CD4-positive, CD25-positive, alpha-beta regulatory T cell (primary cell): Measurements from ENCODE around the gene OAF. TPM values are rescaled to one million over a fixed set of nuclear protein-coding genes. Genes with fewer than 3 reads are reported as not detected.

Experiments
- ATAC-seq, 2 donors: fragments of 150-1000 bp; cut with Tn5 transposase; one replicate each; pipeline ENCODE4 v1.10.0; 2021; ENCODE audit warnings: low read depth in 2 of 2, moderate number of reproducible peaks in 2 of 2, moderate library complexity in 1 of 2
- DNase-seq, 3 donors: peaks; one replicate each; pipeline versions ENCODE4 v3.0.0 to v3.0.0-alpha.2; 2012 to 2022; ENCODE audit warnings: mixed read lengths in 1 of 3
- H3K27ac ChIP-seq: one replicate; pipeline ENCODE4 v1.7.0; 2013; ENCODE audit warnings: mild to moderate bottlenecking, low read length; ENCODE audit not compliant: insufficient read depth, poor library complexity, severe bottlenecking
- H3K27me3 ChIP-seq: one replicate; pipeline ENCODE4 v1.7.0; 2013; ENCODE audit warnings: low read length; ENCODE audit not compliant: control insufficient read depth, insufficient read depth
- H3K36me3 ChIP-seq: one replicate; pipeline ENCODE4 v1.7.0; 2013; ENCODE audit warnings: mild to moderate bottlenecking, low read length, moderate library complexity; ENCODE audit not compliant: control insufficient read depth, insufficient read depth
- H3K4me1 ChIP-seq: 2 replicates; pipeline ENCODE4 v1.7.0; 2013; ENCODE audit warnings: mild to moderate bottlenecking, low read length; ENCODE audit not compliant: insufficient read depth, control insufficient read depth, poor library complexity, severe bottlenecking
- H3K4me3 ChIP-seq: one replicate; pipeline ENCODE4 v1.7.0; 2013; ENCODE audit warnings: low read depth, mild to moderate bottlenecking, low read length, moderate library complexity
- H3K9me3 ChIP-seq, 2 experiments: 1 replicate in 1 of 2; 2 replicates in 1 of 2; pipeline ENCODE4 v1.7.0; 2013; ENCODE audit warnings: low read length in 2 of 2, mild to moderate bottlenecking in 1 of 2, moderate library complexity in 1 of 2; ENCODE audit not compliant: control insufficient read depth in 2 of 2
- H3K27ac Mint-ChIP-seq, 3 donors: one replicate each; pipeline ENCODE4 v1.8.0; 2020 to 2022; ENCODE audit warnings: mild to moderate bottlenecking in 3 of 3, mixed read lengths in 3 of 3, moderate library complexity in 2 of 3
- H3K27me3 Mint-ChIP-seq: one replicate; pipeline ENCODE4 v1.8.0; 2022; ENCODE audit warnings: mild to moderate bottlenecking, mixed read lengths
- H3K36me3 Mint-ChIP-seq: one replicate; pipeline ENCODE4 v1.8.0; 2020; ENCODE audit warnings: mixed read lengths
- H3K4me1 Mint-ChIP-seq, 4 donors: one replicate each; pipeline ENCODE4 v1.8.0; 2020 to 2022; ENCODE audit warnings: mixed read lengths in 4 of 4, mild to moderate bottlenecking in 1 of 4
- H3K4me3 Mint-ChIP-seq, 4 donors: one replicate each; pipeline ENCODE4 v1.8.0; 2020 to 2022; ENCODE audit warnings: mild to moderate bottlenecking in 4 of 4, mixed read lengths in 4 of 4, moderate library complexity in 3 of 4
- H3K9me3 Mint-ChIP-seq, 7 donors: one replicate each; pipeline ENCODE4 v1.8.0; 2020 to 2022; ENCODE audit warnings: mixed read lengths in 7 of 7, mild to moderate bottlenecking in 3 of 7, moderate library complexity in 2 of 7
- polyA plus RNA-seq, 4 donors: library from polyadenylated mRNA; unstranded; fragments of 300-500 nt; fragmentation: Illumina TruSeq; gene quantifications; one replicate each; pipeline ENCODE4 v1.2.3, GENCODE V29; 2021
- total RNA-seq: library from RNA; stranded (reverse); gene quantifications from one replicate; pipeline ENCODE4 v1.2.3, GENCODE V29; 2022

The OAF gene
- total and polyA plus RNA-seq, 5 donors from 2014 or later: 0.38 to 1.2 (median 0.54) TPM

DNA sequence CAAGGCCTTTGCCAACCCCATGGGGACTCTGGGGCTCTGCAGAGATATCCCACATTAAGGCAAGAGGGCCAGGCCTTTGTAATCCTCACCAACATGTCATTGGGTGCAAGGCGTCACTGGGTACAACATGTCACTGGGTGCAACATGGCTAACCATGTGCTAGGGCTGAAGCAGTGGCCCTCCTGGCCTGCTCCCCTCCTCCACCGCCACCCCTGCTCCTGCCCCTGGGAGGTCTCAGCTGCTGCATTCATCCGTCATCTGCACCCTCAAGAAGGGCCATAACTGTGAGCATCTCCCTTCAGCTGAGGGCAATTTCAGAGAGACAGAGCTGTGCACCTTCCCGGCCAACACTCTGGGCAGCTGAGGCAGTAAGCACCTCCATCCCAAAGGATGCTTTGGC lies 16.7 kb upstream of the OAF start:
- no peaks in the 10 kb centered on the region for H3K4me1 ChIP-seq

DNA sequence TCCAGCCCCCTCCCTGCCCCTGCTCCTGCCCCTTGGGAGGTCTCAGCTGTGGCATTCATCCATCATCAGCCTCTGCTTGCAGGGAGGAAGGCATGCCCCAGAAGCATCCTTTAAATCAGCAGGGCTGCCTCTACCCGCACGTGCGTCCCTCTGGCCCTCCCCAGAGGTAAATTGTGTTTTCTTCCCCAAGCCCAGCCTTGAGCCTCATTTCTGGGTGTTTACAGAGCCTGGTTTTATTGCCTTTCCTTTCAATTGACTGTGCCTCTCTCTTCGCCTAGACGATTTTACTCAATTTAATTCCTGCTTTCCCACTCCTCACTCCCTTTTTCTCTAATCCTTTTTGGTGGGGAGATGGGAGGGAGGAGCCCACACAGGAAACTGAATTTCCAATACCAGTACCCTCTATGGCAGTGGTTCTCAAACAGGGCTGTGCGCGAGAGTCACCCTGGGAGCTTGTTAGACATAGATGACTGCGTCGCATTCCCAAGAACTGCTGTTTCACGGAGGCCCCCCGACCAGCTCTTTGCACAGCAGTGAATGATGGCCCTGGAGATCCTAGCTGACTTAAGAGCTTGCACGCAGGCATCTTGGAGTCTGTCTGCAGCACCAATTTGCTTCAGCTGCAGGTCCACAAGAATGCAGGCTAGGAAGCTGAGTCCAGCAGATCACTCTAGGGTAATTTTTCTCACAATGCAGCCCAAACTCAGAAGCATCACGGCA lies 15.1 kb upstream of the OAF start:
- Histone ChIP-seq H3K4me1 (no peaks in the 10 kb centered on the region), H3K4me3 (no peak overlapping the region), H3K36me3 (no peaks in the 10 kb centered on the region), H3K27me3 (no peaks in the 10 kb centered on the region), H3K27ac (no peak overlapping the region), H3K9me3 (no peaks in the 10 kb centered on the region)
- H3K27ac Mint-ChIP-seq: peak overlapping the region in 1 of 3 donors; percentile 33
- ATAC-seq: no peak
- H3K4me3 Mint-ChIP-seq: no peak overlapping the region
- DNase-seq: no peak
- H3K36me3 Mint-ChIP-seq: no peaks in the 10 kb centered on the region
- peaks cover 12% of the 10 kb centered on the region for H3K27me3 Mint-ChIP-seq
- H3K9me3 Mint-ChIP-seq: no peaks in the 10 kb centered on the region
- no peaks in the 10 kb centered on the region for H3K4me1 Mint-ChIP-seq

More for the DNA sequence above, 16.7 kb upstream of the OAF start:
- H3K27ac Mint-ChIP-seq: no peak overlapping the region
- Histone ChIP-seq H3K4me3 (no peak overlapping the region), H3K27me3 (no peaks in the 10 kb centered on the region), H3K36me3 (no peaks in the 10 kb centered on the region), H3K9me3 (no peaks in the 10 kb centered on the region), H3K27ac (no peak overlapping the region)
- no peaks in the 10 kb centered on the region for H3K9me3 Mint-ChIP-seq
- no peak for ATAC-seq
- DNase-seq: no peak
- peaks cover 5% of the 10 kb centered on the region for H3K27me3 Mint-ChIP-seq
- no peak overlapping the region for H3K4me3 Mint-ChIP-seq
- no peaks in the 10 kb centered on the region for H3K36me3 Mint-ChIP-seq
- no peaks in the 10 kb centered on the region for H3K4me1 Mint-ChIP-seq

DNA sequence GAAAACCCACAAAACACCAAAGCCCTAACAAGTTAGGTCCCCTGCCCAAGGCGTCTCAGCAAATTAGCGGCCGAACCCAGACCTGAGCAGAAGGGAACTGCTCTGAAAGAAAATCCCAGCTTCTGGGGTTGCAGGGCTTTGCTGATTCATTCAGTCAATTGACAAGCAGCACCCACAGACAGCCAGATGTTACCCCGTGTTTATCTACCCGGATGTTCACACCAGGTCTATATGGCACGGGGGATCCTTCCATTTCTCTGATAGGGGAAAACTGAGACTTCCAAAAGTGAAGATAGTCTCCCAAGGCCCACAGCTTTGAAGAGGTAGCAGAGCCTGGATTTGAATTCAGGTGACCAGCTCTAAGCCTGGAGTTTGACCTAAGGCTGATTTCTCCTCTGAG lies 14.0 kb upstream of the OAF start:
- H3K36me3 Mint-ChIP-seq: no peaks in the 10 kb centered on the region
- H3K9me3 ChIP-seq: no peaks in the 10 kb centered on the region
- H3K27me3 Mint-ChIP-seq: peaks cover 16% of the 10 kb centered on the region
- no peaks in the 10 kb centered on the region for H3K9me3 Mint-ChIP-seq
- no peaks in the 10 kb centered on the region for H3K4me1 ChIP-seq
- no peaks in the 10 kb centered on the region for H3K36me3 ChIP-seq
- H3K4me1 Mint-ChIP-seq: no peaks in the 10 kb centered on the region
- H3K27ac Mint-ChIP-seq: no peak overlapping the region
- H3K4me3 ChIP-seq: no peak overlapping the region
- no peak for DNase-seq
- no peak overlapping the region for H3K4me3 Mint-ChIP-seq
- no peak overlapping the region for H3K27ac ChIP-seq
- ATAC-seq: no peak
- no peaks in the 10 kb centered on the region for H3K27me3 ChIP-seq

DNA sequence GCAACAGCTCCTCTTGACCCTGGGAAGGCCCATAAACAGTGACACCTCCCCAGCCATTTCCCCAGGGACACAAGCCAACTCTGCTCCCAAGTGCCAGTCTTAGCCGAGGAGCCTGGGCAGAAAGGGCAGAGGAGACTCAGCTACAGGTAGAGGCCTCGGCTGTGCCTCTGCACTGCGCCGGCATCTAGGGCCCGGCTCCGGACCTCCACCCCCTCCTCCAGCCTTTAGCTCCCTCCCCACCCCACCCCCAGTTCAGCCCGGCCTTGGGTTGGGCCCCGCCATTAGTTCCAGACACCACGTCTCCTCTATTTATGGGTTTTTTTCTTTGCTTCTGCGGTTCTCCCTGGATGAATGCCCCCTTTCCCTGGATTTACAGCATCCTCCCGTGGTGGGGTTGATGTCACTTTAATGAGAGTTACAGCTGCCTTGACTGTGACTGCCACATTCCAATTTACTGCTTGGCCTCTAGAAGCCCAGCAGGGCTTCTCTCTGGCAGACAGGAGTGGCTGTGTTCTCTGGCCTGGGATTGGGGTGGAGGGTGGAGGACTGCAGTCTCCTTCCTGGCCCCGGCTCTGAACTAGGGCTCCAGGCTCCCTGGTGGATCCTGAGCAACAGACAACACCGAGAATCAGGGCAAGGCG lies 13.5 kb upstream of the OAF start:
- Mint-ChIP-seq H3K4me3 (no peak overlapping the region), H3K27me3 (peaks cover 16% of the 10 kb centered on the region), H3K4me1 (no peaks in the 10 kb centered on the region), H3K27ac (no peak overlapping the region), H3K9me3 (no peaks in the 10 kb centered on the region), H3K36me3 (no peaks in the 10 kb centered on the region)
- no peak overlapping the region for H3K4me3 ChIP-seq
- no peaks in the 10 kb centered on the region for H3K27me3 ChIP-seq
- no peaks in the 10 kb centered on the region for H3K4me1 ChIP-seq
- ATAC-seq (no peak), DNase-seq (no peak)
- no peaks in the 10 kb centered on the region for H3K9me3 ChIP-seq
- H3K27ac ChIP-seq: no peak overlapping the region
- H3K36me3 ChIP-seq: no peaks in the 10 kb centered on the region

- peaks cover 18% of the 10 kb centered on the region for H3K27me3 Mint-ChIP-seq
- H3K9me3 Mint-ChIP-seq: no peaks in the 10 kb centered on the region
- H3K27me3 ChIP-seq: no peaks in the 10 kb centered on the region
- no peaks in the 10 kb centered on the region for H3K36me3 ChIP-seq
- no peaks in the 10 kb centered on the region for H3K4me1 ChIP-seq
- no peaks in the 10 kb centered on the region for H3K4me1 Mint-ChIP-seq
- no peak overlapping the region for H3K4me3 ChIP-seq
- DNase-seq (no peak), ATAC-seq (no peak)
- H3K27ac Mint-ChIP-seq: no peak overlapping the region
- H3K36me3 Mint-ChIP-seq: no peaks in the 10 kb centered on the region
- H3K4me3 Mint-ChIP-seq: no peak overlapping the region
- H3K9me3 ChIP-seq: no peaks in the 10 kb centered on the region
- no peak overlapping the region for H3K27ac ChIP-seq
Measured at GRCh38 chr11:120197977-120198376, 12.9 kb upstream of the OAF start.

DNA sequence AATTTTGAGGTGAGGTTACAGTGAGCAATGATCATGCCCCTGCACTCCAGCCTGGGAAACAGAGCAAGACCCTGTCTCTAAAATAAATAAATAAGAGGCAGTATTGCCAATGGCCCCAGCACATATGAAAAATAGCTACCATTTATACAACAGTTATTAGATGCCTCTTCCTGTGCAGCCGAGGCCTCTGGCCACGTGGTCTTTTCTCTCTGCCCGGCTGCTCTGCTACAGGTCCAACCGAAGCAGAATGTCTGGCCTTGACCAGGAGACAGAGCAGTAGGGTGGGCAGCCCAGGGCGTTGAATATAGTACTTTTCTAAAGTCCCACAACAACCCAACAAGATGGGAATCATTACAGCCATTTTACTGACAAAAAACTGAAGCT lies 12.4 kb upstream of the OAF start:
- Mint-ChIP-seq H3K4me3 (peak overlapping the region in 1 of 4 donors; percentile 7), H3K27me3 (peaks cover 20% of the 10 kb centered on the region), H3K4me1 (no peaks in the 10 kb centered on the region), H3K36me3 (no peaks in the 10 kb centered on the region), H3K27ac (no peak overlapping the region), H3K9me3 (no peaks in the 10 kb centered on the region)
- Histone ChIP-seq H3K4me3 (no peak overlapping the region), H3K27ac (no peak overlapping the region), H3K27me3 (no peaks in the 10 kb centered on the region), H3K4me1 (no peaks in the 10 kb centered on the region), H3K36me3 (no peaks in the 10 kb centered on the region), H3K9me3 (no peaks in the 10 kb centered on the region)
- no peak for DNase-seq
- no peak for ATAC-seq

- Histone ChIP-seq H3K27ac (no peak overlapping the region), H3K4me3 (no peak overlapping the region), H3K4me1 (no peaks in the 10 kb centered on the region), H3K27me3 (no peaks in the 10 kb centered on the region), H3K9me3 (no peaks in the 10 kb centered on the region), H3K36me3 (no peaks in the 10 kb centered on the region)
- ATAC-seq (no peak), DNase-seq (no peak)
- peaks cover 20% of the 10 kb centered on the region for H3K27me3 Mint-ChIP-seq
- no peaks in the 10 kb centered on the region for H3K4me1 Mint-ChIP-seq
- no peak overlapping the region for H3K4me3 Mint-ChIP-seq
- no peaks in the 10 kb centered on the region for H3K36me3 Mint-ChIP-seq
- no peaks in the 10 kb centered on the region for H3K9me3 Mint-ChIP-seq
- no peak overlapping the region for H3K27ac Mint-ChIP-seq
Measured at GRCh38 chr11:120198787-120199469, 11.9 kb upstream of the OAF start.
